GM18858 (cell line): ENCODE results near the gene SH2D3A.
A peak's percentile ranks its signal among the peaks of the same experiment; 100 is the strongest.
"Not testable (repeated sequence)": the region's sequence is repeated elsewhere in the genome, so short reads cannot be mapped to it uniquely, and the experiment has no call there.

Source experiments
- ATAC-seq: cut with Tn5 transposase; IDR thresholded peaks from one replicate; pipeline ENCODE4 v1.9.1; 2021; ENCODE audit not compliant: unreplicated experiment

The SH2D3A gene

GRCh38 chr19:6790194-6791128, 23.2 kb upstream of the SH2D3A start:
- ATAC-seq: no peak

- no peak for ATAC-seq
Measured at GRCh38 chr19:6788896-6789295, 21.7 kb upstream of the SH2D3A start.

- ATAC-seq: no peak
Measured at GRCh38 chr19:6787393-6787792, 20.2 kb upstream of the SH2D3A start.

GRCh38 chr19:6779206-6779605, 12.0 kb upstream of the SH2D3A start:
- no peak for ATAC-seq

GRCh38 chr19:6778386-6778785, 11.2 kb upstream of the SH2D3A start:
- ATAC-seq: no peak

- no peak for ATAC-seq
Measured at GRCh38 chr19:6777434-6777833, 10.2 kb upstream of the SH2D3A start.

- ATAC-seq: no peak
Measured at GRCh38 chr19:6776999-6777398, 9.8 kb upstream of the SH2D3A start.

GRCh38 chr19:6776045-6776444, 8.8 kb upstream of the SH2D3A start:
- not testable (repeated sequence) for ATAC-seq

- ATAC-seq: no peak
Measured at GRCh38 chr19:6774821-6775707, 7.8 kb upstream of the SH2D3A start.

GRCh38 chr19:6773323-6773931, 6.2 kb upstream of the SH2D3A start:
- no peak for ATAC-seq

GRCh38 chr19:6772866-6773322, 5.7 kb upstream of the SH2D3A start:
- no peak for ATAC-seq

GRCh38 chr19:6772028-6772865, 5.0 kb upstream of the SH2D3A start, which contains the start of gene VAV1:
VAV1 (plus strand) TSS chr19:6772708; CDS start chr19:6772808, 100 bp downstream.
- no peak for ATAC-seq

- not testable (repeated sequence) for ATAC-seq
Measured at GRCh38 chr19:6771648-6772027, 4.4 kb upstream of the SH2D3A start.

GRCh38 chr19:6769006-6769619, 1.9 kb upstream of the SH2D3A start:
- ATAC-seq: no peak

GRCh38 chr19:6768236-6768785, 1.1 kb upstream of the SH2D3A start:
- ATAC-seq: no peak

GRCh38 chr19:6767081-6767356, 216 bp downstream of the SH2D3A start:
- ATAC-seq: peak; percentile 17

- no peak for ATAC-seq
Measured at GRCh38 chr19:6766357-6767080, 716 bp downstream of the SH2D3A start.

GRCh38 chr19:6765738-6766356, 1.4 kb downstream of the SH2D3A start:
- ATAC-seq: no peak
